ENCODE measurements around the gene C2orf80.
"Not testable (repeated sequence)": the region's sequence is repeated elsewhere in the genome, so short reads cannot be mapped to it uniquely, and the experiment has no call there.

Gene C2orf80

GRCh38 chr2:208189810-208190503 is at the start of gene C2orf80:
Gene C2orf80, minus strand, starts transcription at chr2:208190030. Its CDS starts 3,044 bp downstream, at chr2:208186986.
- DNase-seq, result no peak

- DNase-seq, result no peak
These were observed 46.0 kb upstream of the C2orf80 start for GRCh38 chr2:208235860-208236259.

DNA sequence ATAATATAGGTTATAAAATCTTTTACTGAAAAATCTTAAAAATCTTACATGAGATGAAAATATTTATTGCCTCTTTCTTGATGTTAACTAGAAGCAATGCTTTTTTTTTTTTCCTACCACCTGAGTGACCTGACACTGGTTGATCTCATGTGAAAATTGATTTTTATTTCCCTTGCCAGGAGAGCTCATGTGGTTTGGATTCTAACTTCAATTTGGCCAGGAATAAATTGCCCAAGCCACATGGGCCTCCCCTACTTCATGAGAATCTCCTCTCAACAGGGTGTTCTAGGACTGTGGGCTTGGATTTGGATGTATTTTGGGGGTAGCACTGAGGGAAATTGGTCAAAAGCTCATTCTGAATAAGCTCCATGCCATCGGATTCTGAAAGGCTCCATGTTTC is 45.0 kb upstream of the C2orf80 start:
- DNase-seq, result no peak

DNA sequence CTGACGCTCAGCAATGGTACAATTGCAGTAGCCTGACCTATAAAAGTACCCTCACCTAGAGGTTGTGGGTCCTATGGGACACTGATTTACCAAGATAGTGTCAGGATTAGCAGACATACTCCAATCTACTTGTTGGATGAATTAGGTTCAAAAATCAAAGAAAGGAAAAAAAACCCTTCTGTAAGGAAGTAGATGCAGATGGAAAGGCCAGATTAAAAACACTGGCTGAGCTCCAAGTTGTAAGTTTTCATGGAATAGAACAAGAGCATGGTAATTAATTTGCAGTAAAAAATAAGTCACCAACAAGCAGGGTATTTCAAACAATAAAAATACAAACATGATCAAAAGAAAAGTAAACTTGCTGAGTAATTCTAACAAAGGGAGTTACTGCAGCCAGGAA is 38.6 kb upstream of the C2orf80 start:
- no peak for DNase-seq

- DNase-seq, result no peak
These were observed 37.9 kb upstream of the C2orf80 start for GRCh38 chr2:208227581-208228232.

- no peak for DNase-seq
These were observed 35.0 kb upstream of the C2orf80 start for GRCh38 chr2:208224802-208225201.

- DNase-seq, result no peak
These were observed 32.5 kb upstream of the C2orf80 start for GRCh38 chr2:208222351-208222750.

DNA sequence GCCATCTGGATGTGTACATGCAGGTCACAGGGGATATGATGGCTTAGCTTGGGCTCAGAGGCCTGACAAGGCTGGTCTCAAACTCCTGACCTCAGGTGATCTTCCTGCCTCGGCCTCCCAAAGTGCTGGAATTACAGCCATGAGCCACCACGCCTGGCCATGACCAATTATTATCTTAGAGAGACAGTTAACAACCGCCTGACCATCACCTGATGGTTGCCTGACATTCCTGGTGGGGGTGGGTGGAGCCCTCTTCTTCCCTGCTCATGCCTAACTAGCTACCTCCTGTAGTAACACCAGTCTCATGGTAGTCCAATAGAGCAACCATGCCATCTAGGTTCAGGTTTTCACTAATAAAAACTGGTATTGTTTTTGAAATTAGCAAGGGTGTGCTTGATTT is 32.0 kb upstream of the C2orf80 start:
- not testable (repeated sequence) for DNase-seq

- DNase-seq, result peak; percentile 7
These were observed 21.0 kb upstream of the C2orf80 start for GRCh38 chr2:208210688-208211451.

DNA sequence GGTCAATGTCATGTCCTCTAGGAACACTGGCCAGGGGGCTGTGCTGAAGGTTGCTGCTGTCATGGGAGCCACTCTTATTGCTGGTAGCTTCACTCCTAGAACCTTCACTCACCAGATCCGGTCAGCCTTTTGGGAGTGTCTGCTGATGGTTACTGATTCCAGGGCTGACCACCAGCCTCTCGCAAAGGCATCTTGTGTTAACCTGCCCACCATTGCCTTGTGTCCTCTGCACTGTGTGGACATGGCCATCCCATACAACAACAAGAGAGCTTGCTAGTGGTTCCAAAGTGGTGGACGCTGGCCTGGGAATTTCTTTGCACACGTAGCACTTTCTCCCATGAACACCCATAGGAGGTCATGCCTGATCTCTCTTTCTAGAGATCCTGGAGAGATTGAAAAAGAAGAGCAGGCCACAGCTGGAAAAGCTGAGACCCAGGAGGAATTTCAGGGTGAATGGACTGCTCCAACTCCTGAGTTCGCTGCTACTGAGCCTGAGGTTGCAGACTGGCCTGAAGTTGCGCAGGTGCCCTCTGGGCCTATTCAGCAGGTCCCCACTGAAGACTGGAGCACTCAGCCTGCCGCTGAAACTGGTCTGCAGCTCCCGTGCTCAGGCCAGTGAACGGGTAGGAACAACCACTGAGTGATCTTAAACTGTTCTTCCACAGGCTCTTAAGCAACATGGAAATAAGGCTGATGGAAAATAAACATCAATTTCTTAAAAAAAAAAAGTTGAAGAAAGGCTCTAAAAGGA is 18.7 kb upstream of the C2orf80 start:
- DNase-seq, result no peak

- DNase-seq, result no peak
These were observed 17.9 kb upstream of the C2orf80 start for GRCh38 chr2:208207769-208208168.

DNA sequence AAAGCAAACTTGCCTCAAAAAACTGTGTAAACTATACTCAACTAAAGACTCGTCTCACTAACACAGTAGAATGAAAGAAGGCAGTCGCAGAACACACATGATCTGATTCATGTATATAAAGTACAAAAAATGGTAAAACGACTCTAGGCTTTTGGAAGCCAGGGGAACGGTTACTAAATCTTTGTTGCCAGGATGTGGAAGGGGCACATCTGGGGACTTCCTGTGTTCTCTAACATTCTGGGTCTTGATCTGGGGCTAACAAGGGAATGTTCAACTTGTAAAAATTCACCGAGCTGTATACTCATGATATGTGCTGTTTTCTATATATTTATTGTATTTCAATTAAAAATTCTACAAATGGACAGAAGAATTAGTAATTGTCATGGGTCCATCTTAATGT is 14.3 kb upstream of the C2orf80 start:
- DNase-seq, result no peak

- DNase-seq, result no peak
These were observed 5.7 kb upstream of the C2orf80 start for GRCh38 chr2:208195531-208195930.

DNA sequence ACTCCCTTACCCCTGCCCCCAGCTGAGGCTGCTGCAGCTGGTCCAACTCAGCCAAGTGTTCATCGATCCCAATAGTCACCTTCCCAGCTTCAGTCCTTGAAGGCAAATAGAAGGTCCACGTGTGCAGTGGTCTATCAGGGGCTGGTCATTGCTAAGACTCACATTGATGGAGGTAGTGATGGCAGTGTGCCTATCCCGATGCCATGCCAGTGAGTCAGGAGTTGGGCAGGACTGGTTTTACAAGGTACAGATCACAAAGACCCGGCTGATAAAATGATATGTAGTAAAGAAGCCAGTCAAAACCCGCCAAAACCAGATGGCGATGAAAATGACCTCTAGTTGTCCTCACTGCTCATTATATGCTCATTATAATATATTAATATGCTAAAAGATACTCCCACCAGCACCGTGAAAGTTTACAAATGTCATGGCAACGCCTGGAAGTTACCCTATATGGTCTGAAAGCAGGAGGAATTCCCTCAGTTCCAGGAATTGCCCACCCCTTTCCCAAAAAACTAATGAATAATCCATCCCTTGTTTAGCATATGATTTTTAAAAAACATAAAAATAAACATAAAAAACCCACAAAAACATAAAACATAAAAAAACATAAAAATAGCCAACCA is 2.9 kb upstream of the C2orf80 start:
- DNase-seq, result no peak

GRCh38 chr2:208189069-208189809 is 591 bp downstream of the C2orf80 start:
- DNase-seq, result no peak

GRCh38 chr2:208186893-208187292 is 2.9 kb downstream of the C2orf80 start:
- no peak for DNase-seq

DNA sequence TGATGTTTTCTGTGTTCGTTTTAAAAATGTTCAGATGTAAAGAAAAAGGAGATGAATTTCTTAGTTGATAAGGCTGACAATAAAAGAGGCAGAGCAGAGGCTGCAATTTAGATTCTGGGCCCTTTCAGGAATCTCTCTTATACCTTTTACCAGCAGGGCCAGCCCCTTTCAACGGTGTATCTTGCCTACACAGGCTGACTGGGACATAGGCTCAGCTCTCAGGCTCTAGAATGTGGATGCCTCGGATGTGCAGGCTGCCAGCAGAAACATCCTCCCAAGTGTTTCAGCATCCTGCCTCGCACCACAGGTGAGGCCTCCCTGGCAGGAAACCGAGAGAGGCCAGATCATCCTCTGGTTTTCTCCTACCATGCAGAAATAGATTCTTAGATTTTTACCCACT is 3.4 kb downstream of the C2orf80 start:
- no peak for DNase-seq

- DNase-seq, result no peak
These were observed 5.7 kb downstream of the C2orf80 start for GRCh38 chr2:208183972-208184705.

GRCh38 chr2:208183526-208183925 is 6.3 kb downstream of the C2orf80 start:
- no peak for DNase-seq

- no peak for DNase-seq
These were observed 7.0 kb downstream of the C2orf80 start for GRCh38 chr2:208182835-208183234.

DNA sequence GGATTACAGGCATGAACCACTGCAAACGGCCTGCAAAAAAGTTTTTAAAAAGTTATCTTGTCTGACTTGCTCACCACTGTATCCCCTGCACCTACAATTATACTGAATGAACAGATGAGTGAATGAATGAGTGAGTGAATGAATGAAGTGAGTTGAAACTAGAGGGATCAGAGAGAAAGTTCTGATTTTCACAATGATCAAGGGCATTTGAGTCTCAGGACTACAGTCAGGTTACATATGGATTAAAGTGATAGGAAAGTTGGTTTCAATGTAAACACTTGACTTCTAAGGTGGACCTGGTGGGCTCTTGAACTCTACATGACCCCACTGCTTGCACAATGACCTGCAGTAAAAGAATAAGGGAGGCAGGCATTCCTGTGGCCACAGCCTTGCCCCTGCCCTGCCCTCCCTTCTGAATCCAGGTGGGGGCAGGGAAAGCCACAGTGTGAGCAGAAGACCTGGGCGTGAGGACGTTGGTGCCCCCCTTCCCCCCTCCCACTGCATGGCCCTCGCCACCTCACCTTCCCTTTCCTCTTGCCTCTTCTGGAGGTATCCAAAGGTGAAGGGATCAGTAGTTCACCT is 10.7 kb downstream of the C2orf80 start:
- no peak for DNase-seq

All from NCI-H524 treated with DMSO at 0.1 percent for 48 hours (cell line).